GM18520 (cell line): ENCODE measurements around the gene GPR26.

Experiments
- ATAC-seq: cut with Tn5 transposase; IDR thresholded peaks from one replicate; pipeline ENCODE4 v1.9.1; 2021; ENCODE audit not compliant: unreplicated experiment

Gene GPR26

DNA sequence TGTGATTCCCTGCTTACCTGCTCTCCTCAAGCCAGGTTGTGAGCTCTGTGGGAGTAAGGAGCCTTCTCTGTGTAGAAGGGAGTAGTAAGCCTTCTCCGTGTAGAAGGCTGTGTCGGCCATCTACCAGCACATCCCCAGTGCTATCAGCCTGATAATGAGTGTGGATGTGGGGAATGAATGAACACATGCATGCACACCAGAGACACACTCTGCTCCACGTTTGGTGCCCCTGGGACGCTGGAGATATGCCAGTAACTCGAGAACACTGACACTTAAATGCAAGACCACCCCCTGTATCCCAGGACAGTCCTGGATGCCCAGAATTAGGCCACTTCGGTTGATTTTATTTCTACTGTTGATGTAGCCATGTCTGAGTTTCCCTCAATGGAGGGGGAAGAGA is 21.1 kb upstream of the GPR26 start:
- no peak for ATAC-seq

DNA sequence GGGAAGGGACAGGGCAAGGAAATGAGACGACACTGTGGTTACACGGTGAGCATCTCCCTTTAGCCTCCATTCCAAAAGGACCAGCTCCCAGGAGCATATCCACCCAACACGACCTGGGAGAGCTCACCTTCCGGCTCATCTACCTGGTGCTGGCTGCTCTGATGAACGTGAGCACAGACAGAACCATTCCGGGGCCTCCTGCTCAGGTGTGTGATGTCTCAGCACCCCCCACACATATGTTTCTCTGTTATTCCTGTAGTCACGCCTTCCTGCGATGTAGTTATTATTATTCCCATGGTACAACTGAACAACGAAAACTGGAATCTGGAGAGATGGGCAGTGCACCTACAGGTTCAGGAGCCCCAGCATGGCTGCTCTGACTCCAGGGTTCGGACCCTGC is 20.5 kb upstream of the GPR26 start:
- ATAC-seq = no peak

DNA sequence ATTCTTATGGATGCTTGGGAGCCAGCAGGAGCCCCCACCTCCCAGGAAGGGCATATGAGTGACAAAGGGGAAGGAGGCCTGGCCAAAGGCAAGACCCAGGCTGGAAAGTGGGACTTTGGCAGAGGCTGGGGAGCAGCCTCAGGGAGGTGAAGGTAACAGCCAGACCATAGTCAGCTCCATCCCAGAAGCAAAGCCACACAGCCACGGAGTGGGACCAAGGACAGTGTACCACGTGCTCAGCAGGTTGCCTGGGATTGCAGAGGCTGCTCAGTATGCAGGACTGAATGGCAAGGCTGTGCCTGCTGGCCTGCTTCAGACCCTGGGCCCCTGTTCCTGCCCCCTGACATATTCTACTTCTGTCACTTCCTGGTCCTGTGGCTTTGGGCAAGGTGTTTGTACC is 17.6 kb upstream of the GPR26 start:
- no peak for ATAC-seq

DNA sequence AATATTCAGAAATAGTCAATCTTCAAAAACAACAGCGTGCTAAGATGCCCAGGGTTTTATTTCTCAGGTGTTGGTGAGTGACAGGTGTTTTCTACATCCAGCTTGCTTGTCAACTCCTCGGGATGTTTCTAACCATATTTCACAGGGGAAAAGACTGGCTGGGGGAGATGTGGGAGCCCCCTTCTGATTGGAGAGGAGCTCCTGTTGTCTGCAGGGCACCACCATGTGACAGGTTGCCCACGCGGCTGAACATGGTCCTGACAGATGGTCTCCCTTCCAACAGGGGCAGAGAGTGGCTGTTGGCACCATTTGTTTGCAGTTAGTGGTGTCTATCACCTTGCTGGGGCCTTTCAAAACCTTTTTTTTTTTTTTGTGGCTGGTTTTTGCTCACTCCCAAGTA is 16.5 kb upstream of the GPR26 start:
- ATAC-seq = no peak

DNA sequence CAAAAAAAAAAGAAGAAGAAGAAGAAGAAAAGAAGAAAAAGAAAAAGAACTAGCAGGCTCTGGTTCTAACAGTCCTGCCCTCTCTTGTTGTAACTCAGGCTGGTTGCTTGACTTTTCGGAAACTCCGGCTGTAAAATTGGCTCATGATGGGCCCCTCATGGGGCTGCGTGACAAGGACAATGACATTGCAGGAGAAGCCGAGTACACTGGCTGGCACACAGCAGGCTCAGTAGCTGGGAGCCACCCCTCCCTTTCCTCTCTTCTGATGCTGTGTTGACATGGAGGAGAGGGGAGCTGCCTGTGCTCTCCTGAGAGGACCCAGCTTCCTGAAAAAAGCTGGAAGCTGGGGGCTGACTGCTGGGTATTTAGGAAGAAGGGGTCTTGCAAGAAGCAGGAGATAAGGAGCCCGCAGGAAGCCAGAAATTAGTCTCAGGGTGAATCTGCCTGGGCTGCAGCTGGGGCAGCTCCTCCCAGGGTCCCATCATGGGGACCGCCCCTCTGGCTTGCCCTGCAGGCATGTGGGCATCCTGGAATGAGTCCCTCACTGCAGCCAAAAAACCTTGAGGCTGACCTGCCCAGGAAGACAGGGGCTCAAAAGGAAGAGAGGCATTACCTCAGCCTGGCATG is 14.6 kb upstream of the GPR26 start:
- ATAC-seq = no peak

DNA sequence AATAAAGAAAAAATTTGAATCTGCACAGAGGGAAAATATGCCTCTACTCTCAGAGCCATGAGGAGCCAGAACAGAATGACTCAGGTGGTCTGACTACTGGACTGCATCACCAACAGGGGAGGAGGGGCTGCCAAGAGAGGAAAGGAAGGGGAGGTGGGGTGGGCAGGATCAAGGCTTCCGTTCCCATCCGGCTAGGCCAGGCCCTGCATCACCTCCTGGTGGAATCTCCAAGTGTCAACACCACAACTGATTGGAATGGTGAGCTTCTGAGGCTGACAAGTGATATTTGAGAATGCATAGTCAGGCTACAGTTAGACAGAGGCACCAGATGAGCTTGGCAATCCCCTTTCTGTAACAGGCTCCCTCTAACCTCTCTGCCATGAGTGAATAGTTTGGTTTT is 10.4 kb upstream of the GPR26 start:
- no peak for ATAC-seq

DNA sequence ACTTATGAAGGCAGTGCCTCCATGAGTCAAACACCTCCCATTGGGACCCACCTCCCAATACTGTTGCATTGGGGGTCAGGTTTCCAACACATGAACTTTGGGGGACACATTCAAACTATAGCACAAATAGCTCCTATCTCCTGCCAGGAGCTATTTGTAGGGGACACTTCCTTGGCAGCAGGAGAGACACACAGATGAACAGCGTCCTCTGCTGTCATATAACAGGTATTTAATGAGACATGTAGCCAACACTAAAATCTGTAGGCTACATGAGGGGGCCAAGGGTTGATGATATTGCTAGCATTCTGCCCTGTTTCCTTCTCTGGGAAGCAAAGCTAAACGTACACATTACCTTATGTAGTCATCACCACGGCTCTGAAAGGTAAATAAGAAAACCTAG is 2.6 kb upstream of the GPR26 start:
- no peak for ATAC-seq

DNA sequence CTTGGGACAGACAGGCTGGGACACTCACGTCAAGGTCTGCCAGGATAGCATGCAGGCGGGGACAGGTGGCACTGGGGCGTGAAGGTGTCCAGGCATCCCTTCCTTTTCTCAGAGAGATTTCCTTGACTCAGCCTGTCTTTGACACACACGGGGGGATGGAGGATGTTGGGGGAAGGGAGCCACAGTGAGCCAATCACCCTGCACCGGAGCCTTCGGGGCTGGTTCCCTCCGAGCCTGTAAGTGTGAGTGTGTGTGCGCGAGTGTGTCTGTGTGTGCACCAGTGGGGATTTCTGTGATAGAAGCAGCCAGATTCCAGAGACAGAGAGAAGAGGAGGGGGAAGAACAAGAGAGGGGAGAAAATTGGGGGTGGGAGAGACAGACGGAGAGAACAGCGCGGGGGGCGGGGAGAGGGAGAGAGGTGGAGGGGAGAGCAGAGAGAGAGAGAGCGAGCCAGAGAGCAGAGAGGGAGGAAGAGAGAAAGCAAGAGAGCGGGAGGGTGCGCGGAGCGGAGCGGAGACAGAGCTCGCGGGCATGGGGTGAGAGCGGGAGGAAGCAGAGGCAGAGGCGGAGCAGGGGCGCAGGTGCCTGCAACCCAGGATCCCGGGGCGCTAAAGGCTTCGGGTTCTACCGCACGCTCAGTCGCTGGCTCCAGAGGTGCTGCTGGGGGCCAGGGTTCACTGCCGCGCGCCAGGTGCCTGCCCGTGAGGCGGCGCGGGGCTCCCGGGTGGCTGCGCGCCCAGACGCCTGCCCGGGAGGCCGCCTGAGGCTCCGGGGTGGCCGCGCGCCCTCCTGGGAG is 466 bp upstream of the GPR26 start:
- no peak for ATAC-seq

DNA sequence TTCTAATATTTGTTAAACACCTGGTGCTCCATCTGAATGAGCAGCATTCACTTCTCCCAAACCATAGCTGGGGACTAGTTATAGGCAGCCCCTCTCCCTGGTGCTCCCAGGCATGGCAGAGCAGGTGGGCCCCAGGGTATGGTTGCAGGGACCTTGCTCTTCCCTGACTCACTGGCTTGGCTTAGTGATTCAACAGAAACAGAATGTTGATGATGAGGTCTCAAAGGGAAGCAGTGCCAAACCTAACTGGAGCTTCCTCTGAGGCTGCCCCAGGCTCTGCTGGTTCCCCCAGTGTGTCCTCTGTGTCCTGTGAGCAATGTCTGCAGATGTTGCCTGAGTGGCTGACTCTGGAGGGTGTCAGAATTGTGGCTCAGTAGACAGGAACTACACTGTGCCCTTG is 3.7 kb downstream of the GPR26 start:
- no peak for ATAC-seq

DNA sequence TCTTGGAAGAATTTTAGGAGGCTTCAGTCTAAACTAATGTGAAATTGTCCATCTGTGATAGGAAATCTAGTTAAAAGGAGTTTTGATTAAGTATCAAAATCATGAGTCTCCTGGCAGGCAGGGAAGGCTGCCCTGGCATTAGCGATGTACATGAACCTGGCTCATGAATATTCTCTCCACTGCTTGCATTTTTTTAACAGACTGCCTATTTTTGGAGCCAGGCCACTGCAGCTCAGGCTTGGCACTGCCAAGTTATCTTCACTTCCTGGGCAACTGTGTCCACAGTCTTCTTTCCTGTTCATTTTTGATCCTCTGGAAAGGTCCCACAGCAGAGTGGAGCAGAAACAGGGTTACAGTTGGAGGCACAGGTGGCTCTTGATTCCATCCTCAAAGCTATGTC is 7.0 kb downstream of the GPR26 start:
- ATAC-seq = no peak

DNA sequence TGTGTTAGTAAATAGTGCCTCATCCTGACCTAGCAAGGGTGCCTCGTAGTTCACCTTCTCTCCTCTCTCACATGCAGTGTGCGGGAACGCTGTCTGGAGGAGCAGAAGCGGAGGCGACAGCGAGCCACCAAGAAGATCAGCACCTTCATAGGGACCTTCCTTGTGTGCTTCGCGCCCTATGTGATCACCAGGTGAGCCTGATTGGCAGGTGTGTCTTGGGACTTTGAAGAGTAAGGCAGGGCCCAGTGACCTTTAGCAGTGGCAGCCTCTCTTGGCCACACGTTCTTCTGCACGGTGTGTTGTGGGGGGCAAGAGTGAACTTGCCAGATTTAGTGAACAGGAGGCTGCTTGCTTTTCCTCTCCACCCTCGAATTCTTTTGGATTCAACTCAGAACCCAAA is 8.6 kb downstream of the GPR26 start:
- no peak for ATAC-seq

DNA sequence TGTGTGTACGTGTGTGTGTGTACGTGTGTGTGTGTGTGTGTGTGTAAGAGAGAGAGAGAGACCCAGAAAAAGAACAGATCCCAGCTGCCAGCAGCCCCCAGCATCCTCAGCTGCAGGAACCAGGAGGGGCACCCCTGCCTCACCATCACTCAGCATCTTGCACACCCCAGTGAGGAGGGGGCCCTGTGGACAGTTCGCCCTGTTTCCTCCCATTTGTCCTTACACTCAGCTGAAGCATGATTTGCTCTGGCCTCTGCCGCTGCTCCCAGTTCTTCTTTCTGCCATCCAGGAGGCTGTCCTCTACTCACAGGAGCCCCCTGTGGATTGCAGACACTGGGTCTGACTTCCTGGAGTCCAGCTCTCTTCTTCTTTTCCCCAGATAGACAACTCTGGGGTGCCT is 9.7 kb downstream of the GPR26 start:
- ATAC-seq = no peak

DNA sequence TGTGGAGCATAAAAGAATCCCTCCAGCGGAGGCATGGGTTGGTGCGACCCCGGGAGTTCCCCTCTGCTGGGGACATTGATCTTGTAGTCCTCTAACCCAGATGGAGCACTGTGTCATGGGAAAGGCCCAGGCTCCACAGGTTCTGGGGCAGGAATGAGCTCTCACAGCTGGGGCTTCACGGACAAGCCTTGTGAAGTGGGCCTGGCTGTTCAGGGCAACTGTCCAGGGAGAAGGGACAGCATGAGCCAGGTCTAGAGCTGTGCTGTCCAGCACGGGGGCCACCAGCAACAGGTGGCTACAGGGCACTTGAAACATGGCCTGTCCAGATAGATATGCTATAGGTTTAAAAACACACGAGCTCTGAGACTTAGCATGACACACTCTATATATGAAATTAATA is 11.4 kb downstream of the GPR26 start:
- no peak for ATAC-seq

DNA sequence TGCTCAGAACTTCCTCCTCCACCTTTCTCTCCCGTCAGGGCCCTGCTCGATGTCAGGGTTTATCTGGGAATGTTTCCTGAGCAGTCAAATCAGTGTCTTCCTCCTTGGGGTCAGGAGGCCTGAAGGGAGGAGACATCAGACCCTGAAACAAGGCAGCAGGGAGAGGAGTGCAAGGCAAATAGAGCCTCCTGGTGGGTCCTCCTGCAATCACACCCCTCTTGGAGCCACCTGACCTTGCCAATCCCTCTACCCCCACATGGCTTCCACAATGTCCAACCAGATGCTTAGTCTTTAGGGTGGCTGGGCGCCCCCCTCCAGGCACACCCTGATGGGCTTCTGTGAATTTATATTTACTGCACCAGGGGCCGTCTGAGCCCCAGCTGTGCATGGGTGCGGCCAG is 12.2 kb downstream of the GPR26 start:
- ATAC-seq = no peak

DNA sequence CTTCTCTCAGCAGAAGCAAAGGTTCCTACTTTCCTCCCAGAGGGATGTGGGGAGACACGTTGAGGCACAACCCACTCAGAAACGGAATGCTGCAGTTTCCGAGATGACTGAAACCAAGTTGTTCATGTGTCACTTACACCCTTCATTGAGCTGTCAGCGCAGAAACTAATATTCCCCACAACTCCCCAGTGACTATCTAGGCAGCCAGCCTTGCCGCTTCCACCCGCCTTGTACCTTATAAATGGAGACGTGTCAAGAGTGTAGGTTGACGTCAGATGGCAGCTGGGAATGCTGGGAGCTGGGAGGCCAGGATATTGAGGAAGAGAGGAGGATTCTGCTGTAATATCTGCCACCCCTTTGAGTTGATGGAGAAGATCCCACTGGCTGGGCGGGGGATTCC is 15.1 kb downstream of the GPR26 start:
- no peak for ATAC-seq

DNA sequence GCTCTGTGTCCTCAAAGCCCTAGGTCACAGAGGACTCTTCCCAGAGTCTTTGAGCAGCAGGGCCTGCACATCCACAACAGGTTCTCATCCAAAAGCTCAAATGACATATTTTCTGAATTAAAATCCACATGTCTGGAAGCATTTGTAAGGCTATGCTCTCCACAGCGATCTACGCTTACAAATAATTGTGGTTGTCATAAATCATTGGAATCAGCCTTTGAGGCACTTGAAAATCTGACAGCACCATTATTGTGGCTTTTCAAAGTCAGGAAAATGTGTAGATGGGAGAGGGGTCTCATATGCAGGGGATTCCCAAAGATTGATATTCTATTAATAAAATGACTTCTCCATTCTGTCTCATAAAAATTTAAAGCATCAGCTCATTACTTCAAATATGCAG is 16.3 kb downstream of the GPR26 start:
- ATAC-seq = no peak

DNA sequence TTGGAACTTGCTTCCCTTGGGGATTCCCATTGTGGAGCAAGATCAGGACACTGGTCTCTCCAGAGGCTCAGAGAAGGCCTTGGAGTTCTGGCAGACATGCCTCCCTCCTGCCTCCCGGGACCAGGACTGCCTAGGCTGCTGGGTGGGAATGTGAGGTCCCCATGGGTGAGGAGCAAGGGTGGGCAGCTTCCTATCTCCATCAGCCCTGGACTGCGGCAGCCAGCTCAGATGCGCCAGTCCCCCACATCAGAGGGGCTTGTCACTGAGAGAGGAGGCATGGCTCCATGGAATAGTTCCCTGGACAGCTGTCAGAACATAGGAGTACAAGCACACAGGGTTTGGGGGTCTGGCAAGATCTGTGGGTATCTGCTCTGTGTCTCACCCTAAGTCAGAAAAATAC is 17.3 kb downstream of the GPR26 start:
- ATAC-seq = no peak

DNA sequence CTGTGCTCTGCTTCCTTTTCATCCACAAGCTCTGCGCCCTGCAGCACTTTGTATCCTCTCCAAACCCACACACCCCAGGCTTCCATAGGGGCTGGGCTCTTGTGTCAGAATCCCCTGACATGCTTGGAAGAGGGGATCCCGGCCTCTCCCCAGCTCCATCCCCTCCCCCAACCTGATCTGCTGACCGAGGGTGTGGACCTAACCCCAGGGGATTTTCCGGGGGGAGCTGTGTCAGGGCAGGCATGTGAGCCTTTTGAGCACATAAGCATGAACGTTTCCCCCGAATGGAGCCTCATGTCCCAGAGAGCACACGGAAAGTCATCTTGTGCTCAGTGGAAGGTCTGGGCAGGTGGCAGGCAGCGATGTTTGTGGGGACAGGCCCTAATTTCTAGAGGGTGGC is 17.7 kb downstream of the GPR26 start:
- no peak for ATAC-seq

DNA sequence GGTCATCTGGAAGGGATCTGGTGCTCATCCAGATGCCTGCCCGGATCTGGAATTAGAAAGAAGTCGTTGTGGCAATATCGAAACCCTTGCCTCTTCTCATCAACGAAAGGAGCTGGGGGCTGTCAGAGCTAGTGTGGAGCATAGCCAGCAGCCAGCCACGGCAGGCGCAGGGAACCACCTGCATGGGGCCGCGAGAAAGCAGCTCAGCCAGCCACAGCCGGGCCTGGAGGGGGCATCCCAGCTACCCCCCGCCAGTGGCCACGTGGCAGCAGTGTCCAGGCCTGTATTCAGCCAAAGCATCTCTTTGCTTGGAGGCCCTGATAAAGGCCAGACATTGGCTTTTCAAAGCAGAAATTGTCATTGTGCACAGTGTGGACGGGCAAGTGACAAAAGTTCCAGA is 19.1 kb downstream of the GPR26 start:
- no peak for ATAC-seq

DNA sequence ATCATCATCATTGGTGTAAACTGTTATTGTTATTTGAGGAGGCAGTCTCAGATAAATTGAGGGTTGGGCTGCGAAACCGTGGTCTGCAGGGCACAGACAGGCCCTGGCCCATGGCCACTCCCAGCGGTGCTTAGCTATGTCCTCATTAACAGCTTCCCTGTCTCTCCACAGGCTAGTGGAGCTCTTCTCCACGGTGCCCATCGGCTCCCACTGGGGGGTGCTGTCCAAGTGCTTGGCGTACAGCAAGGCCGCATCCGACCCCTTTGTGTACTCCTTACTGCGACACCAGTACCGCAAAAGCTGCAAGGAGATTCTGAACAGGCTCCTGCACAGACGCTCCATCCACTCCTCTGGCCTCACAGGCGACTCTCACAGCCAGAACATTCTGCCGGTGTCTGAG is 21.6 kb downstream of the GPR26 start:
- ATAC-seq = no peak

DNA sequence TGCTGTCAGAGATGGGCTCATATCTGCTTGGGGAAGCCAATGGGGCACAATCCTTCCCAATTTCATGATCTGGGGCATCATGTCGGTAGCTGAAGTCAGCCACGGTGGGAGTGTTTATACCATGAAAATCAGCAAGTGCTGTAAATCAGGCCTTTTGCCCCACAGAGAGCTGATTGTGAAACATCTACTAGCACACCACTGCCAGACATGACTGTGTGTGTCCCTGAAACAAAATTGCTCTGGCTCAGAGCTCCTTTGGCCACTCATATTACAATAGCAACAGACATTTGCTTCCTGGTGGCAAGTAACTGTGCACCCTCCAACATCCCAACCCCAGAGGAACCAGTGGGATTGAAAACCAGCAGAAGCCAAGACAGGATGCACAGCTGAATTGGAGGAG is 23.7 kb downstream of the GPR26 start:
- no peak for ATAC-seq

DNA sequence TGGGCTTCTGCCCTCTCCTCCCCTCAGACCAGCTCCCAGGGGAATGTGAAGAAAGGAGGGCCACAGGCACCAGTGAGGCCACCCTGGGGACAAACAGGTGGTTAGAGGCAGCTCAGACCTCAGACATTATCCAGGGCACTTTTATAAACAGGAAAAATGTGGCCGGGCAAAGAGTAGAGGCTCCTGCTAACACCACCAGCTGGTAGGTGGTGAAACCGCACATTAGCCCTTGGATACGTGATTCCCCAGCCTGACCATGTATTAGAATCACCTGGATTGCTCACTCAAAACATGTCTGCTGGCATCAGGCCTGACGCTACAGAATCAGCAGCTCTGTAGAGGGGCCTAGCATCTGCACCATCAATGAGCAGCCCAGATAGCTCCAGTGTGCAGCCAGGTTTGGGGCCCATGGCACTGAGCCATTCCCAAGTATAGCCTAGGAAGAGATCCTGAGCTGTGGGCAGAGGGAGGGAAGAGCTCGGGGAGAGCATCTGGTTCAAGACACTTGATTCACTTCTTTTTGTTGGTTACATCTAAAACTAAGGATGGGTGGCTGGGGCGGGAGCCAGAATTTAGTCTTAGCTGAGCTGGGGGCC is 37.1 kb downstream of the GPR26 start:
- ATAC-seq = no peak

DNA sequence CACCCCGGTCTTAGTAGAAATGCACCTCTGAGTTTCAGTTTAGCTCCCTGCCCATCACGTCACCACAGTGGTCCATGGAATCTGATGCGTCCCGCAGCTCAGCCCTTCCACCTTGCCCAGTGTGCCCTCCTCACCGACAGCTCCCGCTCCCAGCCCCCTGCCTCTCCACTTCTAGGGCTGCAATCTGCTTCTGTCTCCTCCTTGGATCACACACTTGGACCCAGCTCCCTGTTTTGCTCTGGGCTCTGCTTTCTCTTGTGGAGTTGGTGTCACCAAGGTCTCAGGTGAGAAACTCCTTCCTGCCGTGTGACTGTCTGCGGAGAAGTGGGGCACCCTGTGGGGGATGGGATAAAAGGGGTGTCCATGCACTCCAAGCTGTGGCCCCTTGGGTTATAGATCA is 37.9 kb downstream of the GPR26 start:
- ATAC-seq = no peak
